Choroid plexus epithelial cell (primary cell): ENCODE measurements around the gene ZNF827.

Experiments
- DNase-seq: peaks from one replicate; pipeline ENCODE4 v3.0.0-alpha.2; 2010; ENCODE audit warnings: low read depth
- H3K4me3 ChIP-seq: 2 replicates; pipeline ENCODE4 v1.5.1; 2011; ENCODE audit warnings: low read depth, mild to moderate bottlenecking, control low read depth, low read length, moderate library complexity
- TF ChIP-seq, protein P1 (sequence below): conservative IDR thresholded peaks from 2 replicates; pipeline ENCODE4 v1.5.1; 2011; ENCODE audit warnings: low read depth, mild to moderate bottlenecking, control low read depth, inconsistent platforms, low read length, moderate library complexity

Gene ZNF827

DNA sequence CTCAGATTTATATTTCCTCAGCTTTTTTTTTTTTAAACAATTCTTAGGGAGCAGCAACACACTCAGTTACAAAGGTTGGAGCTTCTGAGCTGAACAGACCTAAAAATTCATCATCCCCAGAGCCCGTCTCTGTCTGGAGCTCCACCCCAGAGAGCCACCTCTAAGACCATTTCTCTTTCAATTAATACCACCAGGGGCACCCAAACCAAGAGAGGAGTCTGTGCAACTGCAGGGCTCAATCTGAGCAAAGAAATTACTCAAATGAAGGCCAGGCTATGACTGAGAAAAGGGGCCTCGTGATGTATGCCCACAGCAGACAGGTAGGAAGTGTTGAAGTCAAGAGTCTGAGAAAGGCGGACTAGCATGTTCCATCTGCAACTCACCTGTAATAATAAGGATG is 163.2 kb downstream of the ZNF827 start:
- DNase-seq, result no peak
- TF ChIP-seq, protein P1, sequence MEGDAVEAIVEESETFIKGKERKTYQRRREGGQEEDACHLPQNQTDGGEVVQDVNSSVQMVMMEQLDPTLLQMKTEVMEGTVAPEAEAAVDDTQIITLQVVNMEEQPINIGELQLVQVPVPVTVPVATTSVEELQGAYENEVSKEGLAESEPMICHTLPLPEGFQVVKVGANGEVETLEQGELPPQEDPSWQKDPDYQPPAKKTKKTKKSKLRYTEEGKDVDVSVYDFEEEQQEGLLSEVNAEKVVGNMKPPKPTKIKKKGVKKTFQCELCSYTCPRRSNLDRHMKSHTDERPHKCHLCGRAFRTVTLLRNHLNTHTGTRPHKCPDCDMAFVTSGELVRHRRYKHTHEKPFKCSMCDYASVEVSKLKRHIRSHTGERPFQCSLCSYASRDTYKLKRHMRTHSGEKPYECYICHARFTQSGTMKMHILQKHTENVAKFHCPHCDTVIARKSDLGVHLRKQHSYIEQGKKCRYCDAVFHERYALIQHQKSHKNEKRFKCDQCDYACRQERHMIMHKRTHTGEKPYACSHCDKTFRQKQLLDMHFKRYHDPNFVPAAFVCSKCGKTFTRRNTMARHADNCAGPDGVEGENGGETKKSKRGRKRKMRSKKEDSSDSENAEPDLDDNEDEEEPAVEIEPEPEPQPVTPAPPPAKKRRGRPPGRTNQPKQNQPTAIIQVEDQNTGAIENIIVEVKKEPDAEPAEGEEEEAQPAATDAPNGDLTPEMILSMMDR, result no peak
- no peak overlapping the region for H3K4me3 ChIP-seq

DNA sequence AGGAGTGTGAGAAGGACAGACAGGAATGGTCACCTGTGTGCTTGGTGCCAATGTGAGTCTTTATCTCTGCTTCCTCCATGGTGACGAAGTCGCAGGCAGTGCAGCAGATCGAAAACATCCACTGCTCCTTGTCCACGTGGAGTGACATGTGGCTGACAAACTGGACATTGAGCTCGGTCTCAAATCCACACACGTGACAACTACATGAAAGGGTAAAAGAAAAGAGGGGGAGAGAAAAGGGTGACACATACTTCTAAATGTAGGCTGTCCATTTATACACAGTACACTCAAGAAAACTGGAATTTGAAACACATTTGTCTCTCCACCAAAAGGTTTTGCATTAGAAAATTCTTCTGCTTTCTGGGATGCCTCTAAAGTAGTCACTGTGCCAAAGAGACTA is 164.2 kb downstream of the ZNF827 start:
- TF ChIP-seq, protein P1, result no peak
- DNase-seq, result no peak
- no peak overlapping the region for H3K4me3 ChIP-seq

DNA sequence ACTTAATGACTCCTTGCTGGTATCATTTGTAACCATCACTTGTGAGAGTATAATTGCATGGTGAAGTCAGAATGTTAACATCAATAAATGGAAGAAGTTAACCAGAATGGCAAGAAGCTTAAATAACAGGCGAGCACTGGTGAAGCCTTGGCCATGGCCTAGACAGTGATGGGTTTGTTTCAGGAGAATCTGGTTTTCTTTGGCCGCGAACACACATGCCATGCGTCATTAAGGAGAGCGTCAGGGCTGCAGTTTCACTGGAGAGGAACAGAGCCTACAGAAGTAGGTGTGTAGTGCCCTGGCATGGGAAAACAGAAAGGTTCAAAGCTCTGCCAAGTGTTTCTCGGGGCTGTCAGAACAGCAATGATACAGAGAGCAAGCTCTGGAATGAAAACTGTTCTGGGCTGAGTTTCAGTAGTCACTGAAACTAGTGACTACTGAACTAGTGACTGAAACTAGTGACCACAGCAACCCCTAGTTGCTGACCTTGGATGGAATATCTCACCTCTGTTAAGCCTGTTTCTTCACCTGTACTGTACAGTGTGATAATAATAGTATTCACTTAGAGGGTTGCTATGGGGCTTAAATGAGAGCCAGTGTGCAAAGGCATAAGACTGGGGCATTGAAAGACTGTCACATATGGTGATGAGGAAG is 164.9 kb downstream of the ZNF827 start:
- H3K4me3 ChIP-seq, result no peak overlapping the region
- TF ChIP-seq, protein P1, result no peak
- no peak for DNase-seq

DNA sequence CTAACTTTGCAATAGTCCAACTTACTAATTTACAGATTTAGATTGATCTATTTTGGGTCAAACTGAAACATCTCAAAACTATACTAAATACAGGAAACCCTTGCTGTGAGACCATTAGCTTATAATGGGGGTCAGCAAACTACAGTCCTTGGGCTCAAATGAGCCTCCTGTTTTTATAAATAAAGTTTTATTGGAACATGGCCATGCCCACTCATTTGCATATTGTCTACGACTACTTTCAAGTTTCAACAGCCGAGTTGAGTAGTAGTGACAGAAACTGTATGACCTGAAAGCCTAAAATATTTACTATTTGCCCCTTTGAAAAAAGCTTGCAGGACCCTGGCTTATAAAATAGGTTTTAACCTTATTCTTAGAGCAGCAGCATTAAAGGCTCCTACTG is 166.3 kb downstream of the ZNF827 start:
- DNase-seq, result no peak
- H3K4me3 ChIP-seq, result no peak overlapping the region
- TF ChIP-seq, protein P1, result no peak

DNA sequence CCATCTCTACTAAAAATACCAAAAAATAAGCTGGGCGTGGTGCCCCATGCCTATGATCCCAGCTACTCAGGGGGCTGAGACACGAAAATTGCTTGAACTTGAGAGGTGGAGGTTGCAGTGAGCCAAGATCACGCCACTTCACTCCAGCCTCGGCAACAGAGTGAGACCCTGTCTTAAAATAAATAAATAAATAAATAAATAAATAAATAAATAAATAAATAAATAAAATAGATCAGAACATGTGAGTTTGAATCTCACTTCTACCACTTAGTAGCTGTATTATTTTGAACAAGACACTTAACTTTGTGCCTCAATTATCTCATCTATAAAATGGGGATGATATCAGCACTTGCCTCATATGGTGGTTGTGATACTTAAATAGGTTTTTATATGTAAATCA is 168.5 kb downstream of the ZNF827 start:
- TF ChIP-seq, protein P1, result no peak

DNA sequence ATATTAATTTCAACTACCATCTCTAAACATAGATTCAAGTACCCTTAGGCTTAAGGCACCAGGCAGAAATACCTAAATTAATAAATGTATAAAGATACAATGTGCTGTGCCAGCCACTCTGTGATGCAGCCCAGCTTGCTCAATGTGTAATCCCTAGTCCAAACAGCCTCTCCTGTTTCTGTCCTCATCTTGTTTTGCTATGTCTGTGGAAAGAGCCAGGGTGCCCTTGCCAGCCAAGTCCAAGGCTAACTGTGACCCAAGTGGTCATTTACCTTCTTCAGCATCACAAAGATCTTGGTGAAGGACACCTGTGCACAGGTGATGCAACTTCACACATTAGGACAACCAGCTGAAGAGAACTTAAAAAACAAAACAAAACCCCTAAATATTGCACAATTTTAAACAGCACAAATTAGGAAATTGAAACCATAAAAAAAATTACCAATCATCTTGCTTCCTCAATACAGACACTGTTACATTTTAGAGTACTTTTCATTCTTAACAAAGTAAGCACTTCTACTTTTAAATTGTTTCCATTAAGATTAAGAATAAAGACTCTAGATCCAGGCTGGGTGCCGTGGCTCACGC is 169.1 kb downstream of the ZNF827 start:
- H3K4me3 ChIP-seq, result no peak overlapping the region
- TF ChIP-seq, protein P1, result no peak
- DNase-seq, result no peak

More for the DNA sequence above, 168.5 kb downstream of the ZNF827 start:
- DNase-seq, result no peak
- no peak overlapping the region for H3K4me3 ChIP-seq

DNA sequence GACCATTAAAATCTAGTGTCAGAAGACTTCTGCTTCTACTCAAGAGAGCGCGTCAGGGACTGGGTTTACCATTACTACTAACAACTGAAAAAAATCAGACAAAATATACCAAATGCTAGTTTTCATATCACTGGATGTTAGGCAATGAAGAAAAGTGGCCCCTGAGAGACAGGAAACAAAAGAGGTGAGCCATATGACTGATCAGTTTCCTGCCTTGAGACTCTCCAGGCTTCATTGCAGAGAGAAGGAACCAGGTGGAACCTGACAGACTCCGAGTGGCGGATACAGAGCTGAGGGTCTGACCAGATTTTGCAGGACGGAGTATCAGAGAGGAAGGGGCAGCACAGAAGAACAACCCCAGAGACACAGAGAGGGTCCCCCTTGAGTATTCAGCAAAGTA is 172.3 kb downstream of the ZNF827 start:
- no peak for DNase-seq
- TF ChIP-seq, protein P1, result no peak
- H3K4me3 ChIP-seq, result no peak overlapping the region
